GM18867 (cell line): Measurements from ENCODE around the gene NEUROD4.

ENCODE experiments used
- ATAC-seq: cut with Tn5 transposase; IDR thresholded peaks from one replicate; pipeline ENCODE4 v1.9.1; 2021; ENCODE audit warnings: mild to moderate bottlenecking, moderate library complexity; ENCODE audit not compliant: unreplicated experiment

Gene NEUROD4

DNA sequence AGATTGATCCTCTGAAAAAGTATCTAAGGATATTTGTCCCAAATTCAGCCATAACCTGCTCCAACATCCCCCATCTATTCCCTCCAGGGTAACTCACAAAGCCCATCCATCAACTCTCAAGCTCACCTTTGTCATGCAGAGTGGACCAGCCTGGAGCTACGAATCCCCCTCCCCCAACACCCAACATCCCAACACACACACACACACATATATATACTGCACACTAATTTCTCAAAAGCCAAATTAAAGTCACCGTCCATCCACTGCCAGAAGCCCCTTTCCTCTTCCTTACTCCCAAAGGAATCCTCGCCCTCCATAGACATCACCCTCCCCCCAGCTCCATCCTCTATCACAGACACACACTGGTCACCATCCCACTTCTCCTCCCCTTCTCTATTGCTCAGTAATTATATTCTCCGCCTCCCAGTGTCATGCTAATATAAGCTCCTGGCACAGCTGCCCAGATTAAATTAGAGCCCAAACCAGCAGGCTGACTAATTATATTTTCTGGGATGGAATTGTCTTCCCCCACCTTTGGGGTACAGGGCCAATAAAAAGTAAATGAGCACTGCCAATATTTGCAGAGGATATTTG, 21.7 kb upstream of the NEUROD4 start:
- no peak for ATAC-seq

DNA sequence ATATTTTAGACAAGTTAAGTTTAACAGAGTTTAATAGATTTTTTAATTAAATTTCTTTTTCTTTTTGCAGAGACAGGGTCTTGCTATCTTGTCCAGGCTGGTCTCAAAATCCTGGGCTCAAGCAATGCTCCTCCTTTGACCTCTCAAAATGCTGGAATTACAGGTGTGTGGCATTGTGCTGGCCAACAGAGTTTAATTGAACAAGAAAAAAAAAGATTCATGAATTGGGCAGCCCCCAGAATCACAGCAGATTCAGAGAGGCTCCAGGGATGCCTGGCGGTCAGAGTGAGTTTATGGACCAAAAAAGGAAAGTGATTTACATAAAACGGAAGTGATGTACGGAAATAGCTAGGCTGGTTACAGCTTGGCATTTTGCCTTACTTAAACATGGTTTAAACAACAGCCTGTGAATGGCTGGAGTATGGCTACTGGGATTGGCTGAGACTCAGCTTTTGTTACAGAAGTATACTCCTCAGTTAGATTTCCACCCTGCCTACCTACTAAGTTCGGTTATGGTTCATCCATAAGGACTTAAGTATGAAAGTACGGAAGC, 20.7 kb upstream of the NEUROD4 start:
- ATAC-seq: no peak

DNA sequence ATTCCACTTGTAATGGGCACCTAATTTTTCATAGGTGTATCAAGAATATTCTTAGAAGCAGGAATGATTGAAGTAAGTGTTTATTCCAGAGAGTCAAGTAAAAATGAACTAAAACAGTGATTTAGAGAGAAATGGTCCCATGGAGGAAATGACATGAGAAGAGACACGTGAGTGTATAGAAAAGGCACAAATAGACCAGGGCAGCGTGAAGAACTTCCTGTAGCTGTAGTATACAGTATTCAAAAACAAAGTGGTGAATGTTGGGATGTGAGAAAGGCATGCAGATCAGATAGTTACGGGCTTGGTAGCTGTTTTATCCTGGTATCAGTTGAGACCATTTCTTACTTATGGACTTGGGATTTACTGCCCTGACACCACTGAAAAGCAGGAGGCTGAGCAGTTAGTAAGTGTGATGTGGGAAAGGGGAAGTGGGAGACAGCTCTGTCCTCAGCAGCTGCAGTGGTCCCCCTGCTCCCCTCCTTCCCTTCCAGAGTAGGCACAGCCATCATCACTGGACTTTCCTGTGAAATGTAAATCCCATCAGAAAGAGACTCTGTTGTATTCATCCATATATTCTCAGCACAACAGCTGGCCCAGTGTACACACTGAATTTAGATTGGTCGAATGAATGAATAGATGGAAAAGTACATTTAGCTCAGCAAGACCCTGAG, 18.4 kb upstream of the NEUROD4 start:
- no peak for ATAC-seq

DNA sequence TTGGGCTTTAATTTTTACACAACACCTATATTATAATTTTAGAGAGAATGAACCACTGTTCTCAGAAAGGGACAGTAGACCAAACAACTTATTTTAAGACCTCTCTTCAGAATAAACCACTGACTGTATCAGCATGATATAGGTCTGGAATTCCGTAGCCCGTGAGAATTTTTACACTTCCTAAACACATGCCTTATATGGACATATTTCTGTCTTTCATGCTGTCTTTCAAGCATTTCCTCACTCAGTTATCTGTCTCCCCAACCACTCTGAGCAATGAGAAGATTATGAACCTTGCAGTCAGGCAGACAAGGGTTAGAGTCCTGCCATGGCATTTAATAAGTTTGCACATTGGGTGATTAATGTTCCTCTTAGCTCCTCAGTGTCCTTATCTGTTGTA, 17.4 kb upstream of the NEUROD4 start:
- ATAC-seq: no peak

- no peak for ATAC-seq
Measured at GRCh38 chr12:55008944-55009585, 10.7 kb upstream of the NEUROD4 start.

DNA sequence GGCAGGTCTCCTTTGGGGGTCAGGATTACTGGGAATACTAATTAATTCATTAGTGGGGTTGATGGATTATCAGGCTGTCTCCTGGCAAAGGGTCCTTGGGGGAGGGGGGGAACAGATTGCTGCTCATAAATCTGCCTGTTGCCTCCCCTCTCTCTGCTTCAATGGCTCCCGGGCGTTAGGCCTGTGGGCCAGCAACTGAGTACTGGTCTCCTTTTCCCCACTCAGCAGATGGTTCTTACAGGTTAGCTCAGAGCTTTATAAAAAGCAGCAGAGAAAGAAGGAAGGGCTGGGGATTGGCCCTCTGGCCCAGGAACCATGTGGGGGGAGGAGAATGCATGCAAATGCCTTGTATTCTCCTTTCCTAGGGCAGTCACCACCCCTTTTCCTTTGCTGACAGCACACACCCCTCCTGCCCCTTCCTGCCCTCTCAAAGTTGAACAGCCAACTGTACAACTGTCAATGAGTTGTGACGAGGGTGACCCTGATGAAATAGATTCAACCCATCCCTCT, 2.3 kb upstream of the NEUROD4 start:
- no peak for ATAC-seq

GRCh38 chr12:55024575-55024974, 4.8 kb downstream of the NEUROD4 start:
- ATAC-seq: no peak

DNA sequence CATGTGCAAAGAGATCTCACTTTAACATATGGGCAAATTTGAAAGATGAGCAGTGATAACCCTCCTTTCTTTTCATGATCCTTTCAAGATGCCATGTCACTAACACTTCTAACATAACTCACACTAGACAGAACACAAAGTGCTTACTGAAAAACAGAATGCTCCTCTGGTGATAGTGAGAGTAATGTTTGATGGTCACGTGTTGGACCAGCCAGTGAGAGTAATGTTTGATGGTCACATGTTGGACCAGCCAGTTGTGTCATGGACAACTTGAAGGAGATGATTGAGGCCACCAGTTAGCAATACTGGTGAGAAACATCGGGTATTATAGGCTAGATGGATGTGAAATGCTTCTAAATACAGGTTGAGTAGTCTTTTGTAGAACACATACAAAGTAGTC, 5.7 kb downstream of the NEUROD4 start:
- no peak for ATAC-seq

- no peak for ATAC-seq
Measured at GRCh38 chr12:55034218-55034617, 14.4 kb downstream of the NEUROD4 start.

GRCh38 chr12:55036326-55037115, 16.7 kb downstream of the NEUROD4 start:
- ATAC-seq: no peak

DNA sequence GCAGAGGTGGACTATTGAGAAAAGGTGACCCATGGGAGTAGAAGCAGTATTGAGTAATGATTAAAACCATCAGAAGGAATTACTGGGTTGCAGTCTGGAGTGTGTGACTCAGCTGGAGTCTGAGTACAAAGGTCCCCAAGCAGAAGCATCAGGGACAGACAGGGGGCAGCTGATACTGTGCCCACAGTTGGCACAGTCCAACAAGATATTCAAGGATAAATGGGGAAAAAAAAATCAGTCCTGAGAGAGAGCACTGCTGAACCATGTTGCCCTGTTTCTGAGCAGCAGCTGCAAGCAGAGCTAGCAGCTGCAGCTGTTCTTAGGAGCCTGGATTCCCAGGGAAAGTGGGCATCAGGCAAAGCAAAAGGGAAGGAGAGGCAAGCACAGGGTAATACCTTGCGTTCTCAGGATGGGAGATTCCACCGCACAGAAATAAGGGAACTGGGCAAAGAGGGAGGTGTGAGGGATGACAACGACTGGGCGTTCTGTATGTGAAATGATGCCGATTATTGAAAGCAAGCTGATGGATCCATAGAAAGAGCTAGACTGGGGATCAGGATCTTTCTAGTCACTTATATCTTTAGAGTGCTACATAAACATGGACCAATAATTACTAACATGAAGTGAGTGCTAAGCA, 17.7 kb downstream of the NEUROD4 start:
- no peak for ATAC-seq

GRCh38 chr12:55039395-55040354, 19.9 kb downstream of the NEUROD4 start:
- no peak for ATAC-seq

- no peak for ATAC-seq
Measured at GRCh38 chr12:55041345-55042055, 21.7 kb downstream of the NEUROD4 start.

DNA sequence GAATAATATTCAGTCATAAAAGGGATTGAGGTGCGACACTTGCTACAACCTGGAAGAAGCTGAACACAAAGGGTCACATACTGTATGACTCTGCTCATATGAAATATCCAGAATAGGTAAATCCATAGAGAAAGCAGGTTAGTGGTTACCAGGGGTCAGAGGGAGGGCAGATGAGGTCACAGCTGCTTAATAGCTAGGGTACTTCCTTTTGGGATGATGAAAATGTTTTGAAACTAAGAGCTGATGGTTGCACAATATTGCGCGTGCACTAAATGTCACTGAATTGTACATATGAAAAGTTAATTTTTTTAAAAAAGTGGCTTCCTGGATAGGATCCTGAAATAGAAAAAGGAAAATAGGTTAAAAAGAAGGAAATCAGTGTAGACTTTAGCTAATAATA, 23.8 kb downstream of the NEUROD4 start:
- ATAC-seq: no peak

GRCh38 chr12:55044135-55044534, 24.4 kb downstream of the NEUROD4 start:
- ATAC-seq: no peak

DNA sequence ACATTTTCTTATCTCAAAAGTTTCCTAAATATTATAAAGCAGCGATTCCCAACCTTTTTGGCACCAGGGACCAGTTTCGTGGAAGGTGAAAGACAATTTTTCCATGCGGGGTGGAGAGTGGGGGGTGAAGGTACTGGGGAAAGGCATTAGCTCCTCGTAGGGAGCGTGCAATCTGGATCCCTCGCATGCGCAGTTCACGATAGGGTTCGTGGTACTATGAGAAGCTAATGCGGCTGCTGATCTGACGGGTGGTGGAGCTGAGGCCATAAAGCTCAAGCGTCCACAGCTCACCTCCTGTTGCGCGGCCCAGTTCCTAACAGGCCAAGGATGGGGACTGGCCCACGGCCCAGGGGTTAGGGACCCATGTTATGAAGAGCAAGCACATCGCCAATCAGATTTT, 29.9 kb downstream of the NEUROD4 start:
- ATAC-seq: no peak

GRCh38 chr12:55051197-55051947, 31.6 kb downstream of the NEUROD4 start:
- no peak for ATAC-seq

- no peak for ATAC-seq
Measured at GRCh38 chr12:55057481-55057880, 37.7 kb downstream of the NEUROD4 start.
